Kidney (tissue), 14 donors: ENCODE data around the gene CLRN3. TPM values are rescaled to one million over a fixed set of nuclear protein-coding genes. Genes with fewer than 3 reads are reported as not detected.

ENCODE experiments used
- DNase-seq, 5 donors: peaks; one replicate each; pipeline ENCODE4 v3.0.0-alpha.2; 2013 to 2020
- FAIRE-seq: peaks from 2 replicates; lab custom pipeline; 2012; peaks lifted over from hg19 to GRCh38; lab: Jason Lieb, UNC
- H3K27ac ChIP-seq, 2 donors: one replicate each; pipeline ENCODE4 v1.7.0; 2013; ENCODE audit warnings: low read depth in 2 of 2, low read length in 2 of 2, inconsistent platforms in 1 of 2
- H3K27me3 ChIP-seq: one replicate; pipeline ENCODE4 v1.7.1; 2013; ENCODE audit warnings: low read length, inconsistent platforms; ENCODE audit not compliant: control insufficient read depth, insufficient read depth
- H3K36me3 ChIP-seq, 3 donors: one replicate each; pipeline versions ENCODE4 v1.7.0 to v1.7.1; 2013; ENCODE audit warnings: low read length in 3 of 3, control low read depth in 1 of 3, inconsistent platforms in 1 of 3; ENCODE audit not compliant: insufficient read depth in 3 of 3, control insufficient read depth in 2 of 3
- H3K4me1 ChIP-seq, 3 donors: one replicate each; pipeline versions ENCODE4 v1.7.0 to v1.7.1; 2013; ENCODE audit warnings: low read length in 3 of 3, inconsistent platforms in 1 of 3, low read depth in 1 of 3; ENCODE audit not compliant: control insufficient read depth in 2 of 3, insufficient read depth in 2 of 3
- H3K4me3 ChIP-seq, 3 donors: one replicate each; pipeline versions ENCODE4 v1.7.0 to v1.8.1; 2013; ENCODE audit warnings: low read length in 3 of 3, control low read depth in 1 of 3, inconsistent platforms in 1 of 3
- H3K9ac ChIP-seq, 3 donors: one replicate each; pipeline versions ENCODE4 v1.7.0 to v1.7.1; 2013; ENCODE audit warnings: low read length in 3 of 3, control low read depth in 1 of 3, inconsistent platforms in 1 of 3
- H3K9me3 ChIP-seq, 3 donors: one replicate each; pipeline versions ENCODE4 v1.7.0 to v1.7.1; 2013; ENCODE audit warnings: low read length in 3 of 3, control low read depth in 1 of 3, inconsistent platforms in 1 of 3; ENCODE audit not compliant: control insufficient read depth in 2 of 3, insufficient read depth in 1 of 3
- intact Hi-C: fragments of 100-400 bp; cut with DNase I; formaldehyde crosslinking; loops from one replicate; pipeline ENCODE4 v1.11.1; 2022
- polyA plus RNA-seq: library from polyadenylated mRNA; stranded (reverse); fragments of 350-450 nt; fragmentation: Illumina TruSeq; extraction: RNeasy Lipid Tissue Mini Kit (QIAGEN cat#74804); gene quantifications from one replicate; pipeline ENCODE4 v1.2.3, GENCODE V29; 2014; ENCODE audit warnings: low read depth, low replicate concordance; ENCODE audit not compliant: insufficient read depth
- total RNA-seq: library from RNA; stranded (reverse); fragmentation: NEBNext Ultra II Directional; extraction: Animal tissue kit (Norgen Biotek cat#: 25700); gene quantifications from one replicate; pipeline ENCODE4 v1.2.1, GENCODE V29; 2021
- TF ChIP-seq, protein P1 (sequence below): IDR thresholded peaks from 3 replicates; pipeline ENCODE4 v1.5.1; 2012; ENCODE audit warnings: mild to moderate bottlenecking, moderate library complexity, borderline replicate concordance; ENCODE audit not compliant: insufficient read depth; ENCODE audit errors: extremely low read depth
- donor health status: control.
- donor health status: control.
- donor health status: control.
- donor health status: control.
- donor health status: control.
- donor health status: DM: yes; HTN: yes; CAD: no.
- donor health status: Normal renal cell carcinoma (clear cell type).

The CLRN3 gene
- total and polyA plus RNA-seq, 2 donors from 2014 or later, result 9.4 to 42.1 TPM

DNA sequence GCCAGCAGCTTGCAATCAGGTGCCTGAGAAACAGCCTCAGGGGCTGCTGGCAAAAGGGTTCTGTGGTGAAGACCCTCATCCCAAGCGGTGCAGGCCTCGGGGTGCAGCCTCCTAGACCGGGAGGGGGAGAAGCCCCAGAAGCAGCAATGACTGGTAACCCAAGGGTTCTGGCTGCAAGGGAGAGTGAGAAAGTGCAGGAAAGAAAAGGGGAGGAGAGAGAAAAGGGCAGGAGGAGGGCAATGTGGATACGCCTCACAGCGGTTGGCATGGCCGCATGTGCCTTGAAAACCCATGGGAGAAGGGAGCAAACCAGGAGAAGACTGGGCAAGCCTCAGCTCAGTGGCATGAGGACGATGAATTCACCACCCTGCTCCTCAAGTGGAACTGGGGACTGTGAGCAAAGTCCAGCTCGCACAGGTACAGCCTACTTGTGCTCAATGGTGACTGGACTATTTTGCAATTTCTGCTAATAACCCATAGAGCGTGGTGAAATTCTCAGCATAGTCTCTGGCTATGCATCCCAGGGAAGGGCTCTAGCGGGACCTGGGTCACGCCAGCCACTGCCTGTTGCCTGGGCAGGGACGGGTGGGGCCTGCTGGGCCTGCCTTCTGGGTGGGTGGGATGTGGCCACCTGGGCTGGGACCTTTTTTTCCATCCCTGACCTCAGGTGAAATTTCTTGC is 6.2 kb downstream of the CLRN3 start:
- intact Hi-C loops, result no loop called here
- FAIRE-seq (no peak), DNase-seq (peak in 1 of 5 donors; percentile 44)
- Histone ChIP-seq H3K4me1 (peaks cover 0 to 11% (median 5%) of the 10 kb centered on the region in 3 donors), H3K9me3 (no peaks in the 10 kb centered on the region), H3K27me3 (no peaks in the 10 kb centered on the region), H3K4me3 (peak overlapping the region in 1 of 3 donors; percentile 27), H3K36me3 (peaks cover 0 to 6% (median 0%) of the 10 kb centered on the region in 3 donors), H3K27ac (peak overlapping the region in 1 of 2 donors; percentile 53), H3K9ac (no peak overlapping the region)
- TF ChIP-seq, protein P1, sequence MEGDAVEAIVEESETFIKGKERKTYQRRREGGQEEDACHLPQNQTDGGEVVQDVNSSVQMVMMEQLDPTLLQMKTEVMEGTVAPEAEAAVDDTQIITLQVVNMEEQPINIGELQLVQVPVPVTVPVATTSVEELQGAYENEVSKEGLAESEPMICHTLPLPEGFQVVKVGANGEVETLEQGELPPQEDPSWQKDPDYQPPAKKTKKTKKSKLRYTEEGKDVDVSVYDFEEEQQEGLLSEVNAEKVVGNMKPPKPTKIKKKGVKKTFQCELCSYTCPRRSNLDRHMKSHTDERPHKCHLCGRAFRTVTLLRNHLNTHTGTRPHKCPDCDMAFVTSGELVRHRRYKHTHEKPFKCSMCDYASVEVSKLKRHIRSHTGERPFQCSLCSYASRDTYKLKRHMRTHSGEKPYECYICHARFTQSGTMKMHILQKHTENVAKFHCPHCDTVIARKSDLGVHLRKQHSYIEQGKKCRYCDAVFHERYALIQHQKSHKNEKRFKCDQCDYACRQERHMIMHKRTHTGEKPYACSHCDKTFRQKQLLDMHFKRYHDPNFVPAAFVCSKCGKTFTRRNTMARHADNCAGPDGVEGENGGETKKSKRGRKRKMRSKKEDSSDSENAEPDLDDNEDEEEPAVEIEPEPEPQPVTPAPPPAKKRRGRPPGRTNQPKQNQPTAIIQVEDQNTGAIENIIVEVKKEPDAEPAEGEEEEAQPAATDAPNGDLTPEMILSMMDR, result no peak

GRCh38 chr10:127884501-127884900 is 8.2 kb downstream of the CLRN3 start:
- H3K9me3 ChIP-seq, result no peaks in the 10 kb centered on the region
- peaks cover 0 to 6% (median 0%) of the 10 kb centered on the region in 3 donors for H3K36me3 ChIP-seq
- H3K9ac ChIP-seq, result no peak overlapping the region
- DNase-seq (no peak), FAIRE-seq (no peak)
- H3K27me3 ChIP-seq, result no peaks in the 10 kb centered on the region
- TF ChIP-seq, protein P1, result no peak
- H3K27ac ChIP-seq, result no peak overlapping the region
- H3K4me3 ChIP-seq, result no peak overlapping the region
- H3K4me1 ChIP-seq, result peaks cover 0 to 13% (median 7%) of the 10 kb centered on the region in 3 donors
- intact Hi-C loops, result no loop called here

- H3K27ac ChIP-seq, result no peak overlapping the region
- FAIRE-seq, result no peak
Measured at GRCh38 chr10:127883516-127883915, 9.2 kb downstream of the CLRN3 start.

More at GRCh38 chr10:127883516-127883915, 9.2 kb downstream of the CLRN3 start:
- peaks cover 0 to 6% (median 0%) of the 10 kb centered on the region in 3 donors for H3K36me3 ChIP-seq
- H3K9ac ChIP-seq, result no peak overlapping the region
- intact Hi-C loops, result no loop called here
- H3K27me3 ChIP-seq, result no peaks in the 10 kb centered on the region
- H3K4me3 ChIP-seq, result no peak overlapping the region
- H3K9me3 ChIP-seq, result no peaks in the 10 kb centered on the region
- H3K4me1 ChIP-seq, result peaks cover 0 to 13% (median 7%) of the 10 kb centered on the region in 3 donors
- TF ChIP-seq, protein P1, result no peak
- no peak for DNase-seq
